ENCODE data around the gene UBAC2. TPM values are rescaled to one million over a fixed set of nuclear protein-coding genes. Genes with fewer than 3 reads are reported as not detected.

UBAC2 gene
- total and polyA plus RNA-seq, 2 of the 8 experiments (the other 6 are each of a cell fraction or from before 2014, with no cell fraction given), result 75.9 to 76.9 TPM

- no peaks in the 10 kb centered on the region for H3K9me3 ChIP-seq (ENCODE audit: insufficient read depth in 2 of 2, low read depth in 1 of 2, low read length in 1 of 2)
- TF ChIP-seq SRF (IDR thresholded peaks at IDR 0.05; ENCODE audit: low read depth, low read length) (no peak), USF2 (IDR thresholded peaks at IDR 0.05; ENCODE audit: low read length) (peak; percentile 37; the same call in 1 of the 2 replicates), RFX5 (IDR thresholded peaks at IDR 0.05; ENCODE audit: borderline replicate concordance, low read depth, low read length) (no peak), SAP30 (IDR thresholded peaks at IDR 0.05; ENCODE audit: insufficient read depth, insufficient replicate concordance, low read length) (no peak), SIX5 (IDR thresholded peaks at IDR 0.05; ENCODE audit: low read depth, low read length) (no peak), TAF7 (optimal IDR thresholded peaks at IDR 0.05; ENCODE audit: borderline replicate concordance, low read depth, low read length) (no peak)
- no peak overlapping the region for H3K4me2 ChIP-seq (ENCODE audit: insufficient read depth in 1 of 2, low read depth in 2 of 2, low read length in 2 of 2)
- H4K5ac ChIP-seq (ENCODE audit: insufficient read length, low read depth, low read length), result no peak overlapping the region
- no peak overlapping the region for H3K18ac ChIP-seq (ENCODE audit: extremely low read depth, low read length)
- H3K36me3 ChIP-seq (ENCODE audit: control insufficient read depth in 2 of 4, insufficient read depth in 4 of 4, low read length in 3 of 4), result no peaks in the 10 kb centered on the region
- no peak overlapping the region for H2AK5ac ChIP-seq (ENCODE audit: low read depth, low read length)
- H3K23ac ChIP-seq (ENCODE audit: insufficient read length), result no peak overlapping the region
- H3K23me2 ChIP-seq (ENCODE audit: low read depth, low read length), result no peaks in the 10 kb centered on the region
- no peak overlapping the region for H2AFZ ChIP-seq (ENCODE audit: low read length)
- no peak overlapping the region for H4K91ac ChIP-seq (replicated peaks; ENCODE audit: insufficient read length, low read length)
- no peaks in the 10 kb centered on the region for H3K79me2 ChIP-seq (ENCODE audit: control insufficient read depth in 1 of 2, insufficient read depth in 2 of 2, low read length in 2 of 2)
- FAIRE-seq, result no peak
- no peaks in the 10 kb centered on the region for H4K20me1 ChIP-seq (replicated peaks in 1 of 2; ENCODE audit: control insufficient read depth in 1 of 2, insufficient read depth in 2 of 2, low read length in 2 of 2)
- no peak for DNase-seq (ENCODE audit: low read depth in 1 of 2, low spot score in 2 of 2)
- H2BK120ac ChIP-seq (replicated peaks; ENCODE audit: low read depth, low read length), result no peak overlapping the region
- no peak overlapping the region for H3K27ac ChIP-seq (ENCODE audit: low read depth, low read length)
- no peak overlapping the region for H2BK5ac ChIP-seq (ENCODE audit: low read depth, low read length)
- H2BK12ac ChIP-seq (ENCODE audit: low read depth, low read length), result no peak overlapping the region
- 96% methylated on average over 2 of the region's 2 CpGs; no CpG with 5 or more reads in 1 of the 2 experiments for WGBS, 2 experiments (ENCODE audit: extremely low coverage in 1 of 2, insufficient coverage in 1 of 2, insufficient read length in 1 of 2, insufficient replicate concordance in 2 of 2, low coverage in 1 of 2, low lambda C conversion rate in 2 of 2, missing lambda C conversion rate in 1 of 2)
- no peak overlapping the region for H3K4ac ChIP-seq (replicated peaks; ENCODE audit: insufficient read length, low read depth, low read length)
- H3K27me3 ChIP-seq (replicated peaks in 1 of 4; ENCODE audit: control insufficient read depth in 3 of 4, extremely low read depth in 1 of 4, insufficient read depth in 3 of 4, low read length in 3 of 4), result no peaks in the 10 kb centered on the region
- H4K8ac ChIP-seq (ENCODE audit: extremely low read depth, insufficient read depth, low read length), result no peak overlapping the region
- no peaks in the 10 kb centered on the region for H3K4me1 ChIP-seq (replicated peaks in 1 of 4; ENCODE audit: control insufficient read depth in 3 of 4, insufficient read depth in 4 of 4, low read length in 3 of 4)
- no peaks in the 10 kb centered on the region for H3K79me1 ChIP-seq (ENCODE audit: low read depth, low read length)
- POLR2A ChIA-PET (ENCODE audit: partially characterized antibody), result no interaction called here
- no peak overlapping the region for H2BK20ac ChIP-seq (ENCODE audit: low read length)
- CTCF ChIA-PET (ENCODE audit: partially characterized antibody), result interaction anchor here (0.8 to 12.7 kb wide), 10 partner anchors 14 to 262 kb away, joined by 3 to 242 read pairs (median 3); no protein-coding TSS in a partner anchor
- no peak overlapping the region for H2BK15ac ChIP-seq (ENCODE audit: low read length)
- no peak overlapping the region for H3K56ac ChIP-seq (replicated peaks; ENCODE audit: insufficient read length, low read depth, low read length)
- H3K9ac ChIP-seq (replicated peaks in 1 of 4; ENCODE audit: extremely low read depth in 1 of 4, low read depth in 3 of 4, low read length in 3 of 4), result no peak overlapping the region
- no peak overlapping the region for H3K4me3 ChIP-seq (ENCODE audit: extremely low read depth in 1 of 4, insufficient read depth in 2 of 4, low read depth in 3 of 4, low read length in 4 of 4)
- H3K14ac ChIP-seq (ENCODE audit: insufficient read length), result no peak overlapping the region
These were observed 26.0 kb upstream of the UBAC2 start for GRCh38 chr13:99174533-99175100.
